HG02884 (cell line): ENCODE results near the gene MARS1.
"Not testable (repeated sequence)": the region's sequence is repeated elsewhere in the genome, so short reads cannot be mapped to it uniquely, and the experiment has no call there.

ENCODE experiments used
- ATAC-seq: cut with Tn5 transposase; IDR thresholded peaks from one replicate; pipeline ENCODE4 v1.9.1; 2021; ENCODE audit warnings: mild to moderate bottlenecking, moderate library complexity; ENCODE audit not compliant: unreplicated experiment

Gene MARS1

GRCh38 chr12:57547288-57548012 is 59.6 kb downstream of the MARS1 start:
- no peak for ATAC-seq

- no peak for ATAC-seq
These were observed 60.1 kb downstream of the MARS1 start for GRCh38 chr12:57548013-57548315.

GRCh38 chr12:57548488-57548887 is 60.6 kb downstream of the MARS1 start:
- ATAC-seq, result no peak

- no peak for ATAC-seq
These were observed 61.5 kb downstream of the MARS1 start for GRCh38 chr12:57549203-57549908.

- ATAC-seq, result no peak
These were observed 62.2 kb downstream of the MARS1 start, which contains the start of gene KIF5A for GRCh38 chr12:57549909-57550640. Gene KIF5A (plus strand): TSS chr12:57550044. CDS start chr12:57550272, 228 bp downstream.

- ATAC-seq, result no peak
These were observed 63.0 kb downstream of the MARS1 start for GRCh38 chr12:57550641-57551549.

- no peak for ATAC-seq
These were observed 63.9 kb downstream of the MARS1 start for GRCh38 chr12:57551637-57552305.

- no peak for ATAC-seq
These were observed 64.4 kb downstream of the MARS1 start for GRCh38 chr12:57552306-57552651.

GRCh38 chr12:57552835-57553313 is 65.0 kb downstream of the MARS1 start:
- ATAC-seq, result no peak

- ATAC-seq, result no peak
These were observed 65.7 kb downstream of the MARS1 start for GRCh38 chr12:57553343-57554202.

- ATAC-seq, result no peak
These were observed 66.6 kb downstream of the MARS1 start for GRCh38 chr12:57554453-57554852.

- ATAC-seq, result no peak
These were observed 67.0 kb downstream of the MARS1 start for GRCh38 chr12:57554897-57555296.

- no peak for ATAC-seq
These were observed 71.0 kb downstream of the MARS1 start for GRCh38 chr12:57558864-57559263.

GRCh38 chr12:57560516-57560915 is 72.6 kb downstream of the MARS1 start:
- ATAC-seq, result no peak

GRCh38 chr12:57561117-57561516 is 73.2 kb downstream of the MARS1 start:
- not testable (repeated sequence) for ATAC-seq

- no peak for ATAC-seq
These were observed 75.5 kb downstream of the MARS1 start for GRCh38 chr12:57563358-57563757.

GRCh38 chr12:57564178-57564740 is 76.4 kb downstream of the MARS1 start:
- ATAC-seq, result no peak
